SK-N-SH treated with all-trans-retinoic acid at 6 μM for 48 hours (cell line): ENCODE data around the gene S100Z.

Experiments
- PATZ1 ChIP-seq: fragments of 250-450 bp; sonication (Bioruptor Pico); IDR thresholded peaks from 2 replicates; pipeline ENCODE4 v1.8.0; 2020; ENCODE audit warnings: mild to moderate bottlenecking, moderate library complexity, borderline replicate concordance
- TSHZ2 ChIP-seq: fragments of 250-450 bp; sonication (Bioruptor Pico); IDR thresholded peaks from 2 replicates; pipeline ENCODE4 v1.5.0; 2020; ENCODE audit warnings: mild to moderate bottlenecking, moderate library complexity
- ZFP3 ChIP-seq: fragments of 250-450 bp; sonication (Bioruptor Pico); IDR thresholded peaks from 2 replicates; pipeline ENCODE4 v1.5.0; 2020; ENCODE audit warnings: mild to moderate bottlenecking, moderate library complexity
- ZFP30 ChIP-seq: fragments of 450-650 bp; formaldehyde crosslinking; IDR thresholded peaks from 2 replicates; pipeline ENCODE4 v1.5.0; 2022; ENCODE audit warnings: mild to moderate bottlenecking, moderate library complexity
- ZNF70 ChIP-seq: fragments of 450-650 bp; formaldehyde crosslinking; IDR thresholded peaks from 2 replicates; pipeline ENCODE4 v1.5.0; 2020; ENCODE audit warnings: mild to moderate bottlenecking, moderate library complexity

- no peak for TF ChIP-seq TSHZ2
- no peak for TF ChIP-seq ZNF70
- no peak for TF ChIP-seq ZFP3 (CRISPR knock-in tag)
- no peak for TF ChIP-seq ZFP30 (CRISPR knock-in tag)
- TF ChIP-seq PATZ1, result no peak
These were observed 51.7 kb downstream of the S100Z start for GRCh38 chr5:76901522-76901921.
